Measurements from ENCODE around the gene EFHC2. TPM values are rescaled to one million over a fixed set of nuclear protein-coding genes. Genes with fewer than 3 reads are reported as not detected.
A peak's percentile ranks its signal among the peaks of the same experiment; 100 is the strongest.

The EFHC2 gene, protein sequence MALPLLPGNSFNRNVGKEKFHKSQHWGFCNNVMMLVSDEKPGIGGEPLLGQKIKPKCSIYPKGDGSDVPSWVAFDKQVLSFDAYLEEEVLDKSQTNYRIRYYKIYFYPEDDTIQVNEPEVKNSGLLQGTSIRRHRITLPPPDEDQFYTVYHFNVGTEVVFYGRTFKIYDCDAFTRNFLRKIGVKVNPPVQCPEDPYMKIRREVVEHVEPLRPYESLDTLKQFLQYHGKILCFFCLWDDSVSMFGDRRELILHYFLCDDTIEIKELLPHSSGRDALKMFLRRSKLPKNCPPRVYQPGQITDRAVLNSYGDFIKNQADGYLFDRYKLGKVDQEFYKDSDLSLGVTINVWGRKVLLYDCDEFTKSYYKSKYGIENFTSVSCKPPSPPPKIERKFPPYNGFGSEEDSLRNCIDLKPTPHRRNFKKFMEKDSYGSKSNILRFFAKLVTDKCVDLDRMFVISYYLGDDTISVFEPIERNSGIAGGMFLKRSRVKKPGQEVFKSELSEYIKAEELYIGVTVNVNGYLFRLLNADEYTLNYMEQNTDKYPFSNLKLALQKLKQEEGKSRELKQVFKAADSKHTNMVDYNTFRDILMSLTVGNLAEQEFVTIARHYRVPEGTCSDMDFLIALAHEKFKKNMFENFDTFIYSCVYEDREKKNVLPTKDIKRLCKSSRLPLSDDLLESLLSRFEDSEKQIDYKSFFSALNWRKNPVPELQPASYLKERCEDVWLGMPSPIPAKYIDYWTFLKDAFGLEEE
- total RNA-seq, result 0.05 TPM in 1 of 2 replicates, not detected in the other

DNA sequence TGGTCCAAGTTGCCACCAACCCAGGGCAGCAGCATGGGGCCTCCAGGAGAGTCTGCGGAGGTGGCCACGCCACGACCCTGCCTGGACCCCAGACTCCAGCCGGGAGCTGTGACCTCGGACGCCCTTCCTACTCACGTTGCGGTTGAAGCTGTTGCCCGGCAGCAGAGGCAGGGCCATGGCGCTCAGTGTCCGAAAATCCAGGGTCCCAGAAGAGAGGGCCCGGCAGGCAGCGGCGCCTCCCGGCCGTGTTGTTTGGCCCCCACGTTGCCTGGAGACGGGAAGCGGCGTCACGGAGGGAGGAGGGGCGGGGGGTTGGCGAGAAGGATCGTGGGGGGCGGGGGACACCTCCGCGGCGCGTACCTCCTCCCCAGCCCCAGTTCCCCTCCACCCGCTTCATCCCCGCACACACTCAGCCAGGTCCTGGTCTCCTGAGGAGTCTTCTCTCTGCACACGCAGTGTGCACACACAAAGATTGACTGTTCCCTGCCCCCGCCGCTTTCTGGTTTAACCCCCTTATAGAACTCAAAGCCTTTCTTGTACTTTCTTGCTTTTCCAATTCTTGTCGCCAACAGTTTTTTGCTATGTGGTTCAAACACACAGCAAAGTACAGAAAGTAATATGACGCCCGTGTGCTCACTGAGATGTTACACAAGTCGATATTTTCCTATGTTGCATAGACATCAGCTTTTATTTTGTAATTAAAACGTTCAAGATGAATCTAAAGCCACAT, at the start of gene EFHC2:
Gene EFHC2 (minus strand): TSS at position 261 of the 730 bp plus-strand sequence. CDS start 84 bp downstream, at position 177.
- peak; percentile 5 for DNase-seq

DNA sequence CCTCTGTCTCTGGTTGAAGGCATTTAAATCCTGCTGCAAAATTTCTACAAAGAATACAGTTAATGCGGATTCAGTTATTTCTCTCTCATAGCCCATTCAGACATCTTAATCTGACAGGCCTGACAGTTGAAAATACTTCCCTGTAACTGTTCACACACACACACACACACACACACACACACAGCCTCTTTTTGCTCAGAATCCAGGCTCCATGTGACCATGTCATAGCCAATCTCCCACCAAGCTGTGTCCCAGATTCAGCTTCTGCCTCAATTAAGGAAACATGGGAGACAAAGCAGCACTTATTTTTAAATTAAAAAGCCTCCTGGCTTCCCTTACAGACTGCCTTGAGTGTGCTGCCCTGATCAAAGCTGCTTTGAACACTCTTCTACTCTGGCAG, 49.3 kb upstream of the EFHC2 start:
- no peak for DNase-seq

DNA sequence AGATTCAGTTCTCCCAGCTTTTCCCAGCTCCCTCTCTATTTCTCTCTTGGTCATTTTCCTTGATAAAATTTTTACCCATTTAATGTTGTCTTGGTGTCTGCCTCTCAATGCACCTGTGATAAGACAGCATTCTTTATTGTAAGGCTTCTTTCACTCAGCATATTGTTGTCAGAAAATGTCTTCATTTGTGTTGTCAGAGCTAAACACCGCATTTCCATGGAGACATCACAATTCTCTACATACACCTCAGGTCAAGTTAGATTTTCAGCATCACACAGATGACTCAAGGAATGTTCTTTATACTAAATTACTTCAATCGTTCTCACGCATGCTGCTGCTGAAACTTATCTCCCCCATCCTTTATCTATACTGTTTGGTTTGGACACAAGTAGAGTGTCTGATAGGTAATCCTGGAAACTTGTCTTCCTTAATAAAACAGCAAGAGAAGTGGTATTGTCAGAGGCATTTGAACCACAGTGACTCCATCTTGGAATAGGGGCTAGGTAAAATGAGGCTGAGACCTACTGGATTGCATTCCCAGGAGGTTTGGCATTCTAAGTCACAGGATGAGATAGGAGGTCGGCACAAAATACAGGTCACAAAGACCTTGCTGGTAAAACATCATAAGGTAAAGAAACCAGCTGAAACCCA, 41.3 kb upstream of the EFHC2 start:
- no peak for DNase-seq

DNA sequence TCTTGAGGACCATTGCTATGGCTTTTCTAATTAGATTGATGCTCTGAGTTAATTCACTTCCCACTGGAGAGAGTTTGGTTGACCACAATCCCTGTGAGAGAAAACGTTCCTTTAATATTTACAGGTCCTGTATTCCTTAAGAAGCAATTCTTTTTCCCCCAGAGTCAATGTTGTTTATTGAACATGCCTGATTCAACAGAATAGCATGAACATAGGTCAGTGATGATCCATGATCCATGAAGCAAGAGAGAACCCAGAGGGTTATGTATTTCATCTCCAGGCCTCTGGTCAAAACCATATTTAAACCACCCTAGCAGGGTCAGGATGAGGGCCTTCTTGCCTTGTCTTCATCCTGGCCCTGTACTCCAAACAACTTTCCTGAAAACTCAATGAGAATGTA, 39.4 kb upstream of the EFHC2 start:
- DNase-seq, result no peak

DNA sequence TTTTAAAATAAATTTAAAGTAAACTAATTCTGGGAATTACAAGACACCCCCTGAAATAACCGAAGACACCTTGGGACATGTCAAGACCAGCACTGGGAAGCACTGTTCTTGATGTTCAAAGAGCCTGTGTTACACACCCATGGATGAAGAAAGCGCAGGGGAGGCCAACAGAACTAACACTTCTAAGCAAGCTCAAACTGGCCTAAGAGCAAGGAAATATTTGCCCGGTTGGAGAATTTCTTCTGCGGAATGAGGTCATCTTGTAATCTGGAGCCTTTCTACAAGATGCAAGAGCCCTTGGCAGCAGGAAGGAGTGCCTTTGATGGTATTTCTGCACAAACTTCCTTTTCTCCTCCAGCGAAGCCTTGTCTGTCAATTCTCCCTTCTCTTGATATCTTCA, 9.3 kb upstream of the EFHC2 start:
- no peak for DNase-seq

DNA sequence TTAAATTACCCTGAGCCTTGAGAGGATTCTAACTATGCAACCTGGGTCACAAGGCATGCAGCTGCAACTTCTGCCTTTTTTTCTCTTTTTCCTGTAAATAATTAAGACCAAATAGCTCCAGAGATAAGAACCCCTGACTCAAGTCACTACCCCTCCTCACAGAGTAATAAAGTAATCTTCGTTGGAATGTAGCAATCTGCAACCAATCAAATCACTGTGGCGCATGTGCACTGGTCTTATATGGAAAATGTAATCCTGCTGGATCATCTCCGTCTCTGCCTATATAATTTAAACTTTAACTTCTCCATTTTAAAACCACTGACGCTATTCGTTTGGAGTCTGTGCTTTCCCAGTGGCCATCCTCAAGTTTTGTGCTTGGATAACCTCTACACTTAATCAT, 6.1 kb upstream of the EFHC2 start:
- no peak for DNase-seq

DNA sequence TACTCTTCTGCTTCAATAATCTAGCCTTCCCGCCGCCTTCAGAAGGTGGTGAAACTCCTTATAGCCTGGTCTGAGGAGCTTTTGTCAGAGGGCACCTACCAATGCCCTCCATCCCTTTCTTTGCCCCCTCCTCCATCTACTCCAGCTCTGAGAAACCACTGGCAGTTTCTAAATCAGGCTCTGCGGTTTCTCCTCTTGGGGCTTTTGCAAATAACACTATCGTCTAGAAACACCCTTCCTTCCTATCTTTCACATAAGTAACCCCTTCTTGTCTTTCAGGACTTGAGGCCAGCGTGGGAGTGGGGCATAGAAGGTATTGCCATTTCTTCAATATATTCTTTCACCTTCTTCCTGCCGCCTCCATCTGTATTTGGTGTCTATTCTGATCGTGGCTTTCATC, 1.2 kb upstream of the EFHC2 start:
- DNase-seq, result no peak

DNA sequence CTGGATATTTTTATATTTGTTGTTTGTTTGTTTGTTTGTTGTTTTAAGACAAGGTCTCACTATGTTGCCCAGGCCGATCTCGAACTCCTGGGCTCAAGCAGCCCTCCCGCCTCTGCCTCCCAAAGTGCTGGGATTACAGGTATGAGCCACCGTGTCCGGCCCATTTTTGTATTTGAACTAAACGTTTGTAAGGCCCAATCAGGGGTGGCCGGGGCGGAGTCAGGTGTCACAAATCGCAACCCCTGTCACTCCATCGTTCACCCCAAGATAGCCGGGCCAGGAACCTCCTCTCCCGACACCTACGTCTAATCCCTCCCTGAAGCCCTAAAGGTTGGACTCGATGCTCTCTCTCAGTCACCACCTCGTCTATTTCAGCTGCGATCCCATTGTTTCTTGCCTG, 722 bp upstream of the EFHC2 start:
- no peak for DNase-seq

DNA sequence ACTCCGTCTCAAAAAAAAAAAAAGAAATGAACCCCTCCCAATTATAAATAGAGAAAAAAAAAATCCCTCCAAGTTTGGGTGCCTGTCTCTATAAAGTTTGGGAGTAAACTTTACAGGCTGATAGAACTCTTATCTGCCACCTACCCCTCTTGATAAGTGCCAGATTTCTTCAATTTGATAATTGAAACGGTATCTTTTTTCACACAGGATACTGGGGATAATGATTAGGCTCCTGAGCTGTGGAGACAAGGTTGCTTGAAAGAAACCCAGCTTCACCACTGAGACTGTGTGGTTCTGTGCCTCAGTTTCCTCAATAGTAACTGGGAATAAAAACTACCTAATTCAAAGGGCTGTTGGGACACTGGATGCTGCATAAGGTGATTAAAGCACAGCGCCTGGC, 606 bp downstream of the EFHC2 start:
- no peak for DNase-seq

DNA sequence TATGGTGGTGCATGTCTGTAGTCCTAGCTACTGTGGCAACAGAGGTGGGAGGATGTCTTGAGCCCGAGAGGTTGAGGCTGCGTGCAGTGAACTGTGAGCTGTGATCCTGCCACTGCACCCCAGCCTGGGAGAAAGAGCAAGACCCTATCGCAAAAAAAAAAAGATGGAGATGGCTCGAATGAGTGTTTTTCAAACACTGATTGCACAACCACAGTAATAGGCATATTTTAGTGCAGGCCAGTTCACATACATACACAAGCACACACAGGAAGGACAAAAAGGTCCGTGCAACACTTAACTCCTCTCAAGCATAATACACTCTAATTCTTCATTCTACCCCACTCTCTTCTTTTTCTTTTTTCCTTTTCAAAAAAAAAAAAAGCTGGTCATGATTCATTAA, 5.1 kb downstream of the EFHC2 start:
- DNase-seq, result no peak

DNA sequence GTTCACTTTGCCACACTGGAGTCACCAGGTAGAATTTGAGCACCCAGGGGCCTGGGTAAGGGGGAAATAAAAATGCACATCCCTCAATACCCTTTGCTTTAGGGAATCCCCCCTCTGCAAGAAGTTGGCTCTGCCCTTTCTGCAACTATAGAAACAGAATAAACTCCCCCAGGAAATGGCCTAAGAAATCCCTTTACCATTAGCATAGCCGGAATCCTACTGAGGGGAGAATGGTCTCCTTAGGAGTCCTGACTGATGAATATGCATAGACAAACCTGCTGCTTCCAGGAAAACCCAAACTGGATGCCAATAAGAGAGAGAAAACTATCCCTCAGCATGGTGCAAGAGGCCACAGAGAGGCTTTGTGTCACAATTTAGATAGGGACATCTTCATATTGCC, 11.0 kb downstream of the EFHC2 start:
- no peak for DNase-seq

DNA sequence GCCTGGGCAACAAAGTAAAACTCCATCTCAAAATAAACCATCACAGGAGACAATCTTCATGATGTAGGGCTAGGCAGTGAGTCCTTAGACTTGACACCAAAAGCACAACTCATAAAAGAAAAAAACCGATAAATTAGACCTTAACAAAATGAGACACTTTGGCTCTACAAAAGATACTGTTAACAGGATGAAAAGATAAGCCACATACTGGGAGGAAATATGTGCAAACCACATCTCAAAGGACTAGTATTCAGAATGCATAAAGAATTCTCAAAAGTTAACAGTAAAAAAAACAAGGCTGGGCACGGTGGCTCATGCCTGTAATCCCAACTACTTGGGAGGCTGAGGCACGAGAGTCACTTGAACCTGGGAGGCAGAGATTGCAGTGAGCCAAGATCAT, 13.2 kb downstream of the EFHC2 start:
- DNase-seq, result no peak

DNA sequence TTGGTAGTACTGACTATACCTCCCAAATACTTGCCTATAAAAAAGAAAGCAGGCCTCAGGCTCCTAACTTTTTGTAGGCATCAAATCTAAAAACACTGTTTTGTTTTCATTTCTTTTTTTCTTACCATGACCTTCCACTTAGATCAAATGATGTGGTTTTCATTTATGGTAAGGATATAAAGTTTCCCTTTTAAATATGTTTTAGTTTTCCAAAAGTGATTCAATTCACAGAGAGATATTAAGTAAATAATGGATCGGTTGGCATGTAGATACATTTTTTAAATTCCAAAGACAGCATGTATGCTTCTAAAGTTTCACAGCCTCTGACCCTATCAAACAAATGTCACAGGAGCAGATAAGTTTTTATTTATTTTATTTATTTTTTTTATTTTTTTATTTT, 23.9 kb downstream of the EFHC2 start:
- DNase-seq, result no peak

DNA sequence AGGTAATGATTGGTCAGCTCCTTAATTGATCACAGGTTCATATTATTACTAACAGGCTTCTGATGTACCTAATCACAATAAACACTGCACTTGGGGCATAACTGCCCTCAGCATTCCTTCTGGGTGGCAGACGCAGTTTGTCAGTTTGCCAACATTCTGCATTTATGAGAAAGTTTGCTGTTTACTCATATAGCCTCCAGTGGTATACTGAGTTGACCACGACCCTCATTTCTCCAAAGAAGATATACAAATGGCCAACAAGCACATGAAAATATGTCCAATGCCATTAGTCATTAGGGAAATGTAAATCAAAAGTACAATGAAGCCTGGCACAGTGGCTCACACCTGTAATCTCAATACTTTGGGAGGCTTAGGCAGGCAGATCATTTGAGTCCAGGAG, 26.3 kb downstream of the EFHC2 start:
- DNase-seq, result no peak

DNA sequence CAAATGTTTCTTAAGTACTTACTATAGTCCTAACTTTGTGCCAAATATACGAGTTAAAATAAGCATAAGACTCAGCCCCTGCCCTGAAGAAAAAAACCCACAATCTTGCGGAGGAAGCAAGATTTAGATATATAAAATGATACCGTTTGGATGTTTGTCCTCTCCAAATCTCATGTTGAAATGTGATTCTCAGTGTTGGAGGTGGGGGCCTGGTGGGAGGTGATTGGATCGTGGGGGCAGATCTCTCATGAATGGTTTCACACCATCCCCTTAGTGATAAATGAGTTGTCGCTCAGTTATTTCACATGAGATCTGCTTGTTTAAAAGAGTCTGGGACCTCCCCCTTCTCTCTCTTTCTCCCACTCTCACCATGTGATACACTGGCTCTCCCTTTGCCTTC, 28.7 kb downstream of the EFHC2 start:
- DNase-seq, result no peak

DNA sequence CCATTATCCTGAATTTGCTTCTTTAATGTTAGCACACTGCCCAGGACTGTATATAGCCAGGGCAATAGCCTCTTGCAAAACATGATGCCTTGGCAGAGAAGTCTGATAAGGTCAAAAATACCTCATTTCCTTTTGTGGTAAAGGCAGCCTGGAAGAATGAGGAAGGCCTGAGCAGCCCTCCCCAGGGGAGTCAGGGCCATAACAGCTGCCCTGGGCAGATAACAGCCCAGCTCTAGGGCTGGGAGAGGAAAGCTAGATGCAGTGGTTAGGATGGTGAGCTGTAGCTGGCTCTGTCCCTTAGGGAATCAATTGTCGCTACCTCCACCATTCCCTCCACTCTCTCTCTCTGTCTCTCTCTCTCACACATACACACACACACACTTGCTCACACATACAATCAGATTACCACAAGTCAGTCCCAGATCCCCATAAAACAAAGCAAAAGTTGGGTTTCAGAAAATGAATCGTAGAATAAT, 29.2 kb downstream of the EFHC2 start:
- peak; percentile 42 for DNase-seq

DNA sequence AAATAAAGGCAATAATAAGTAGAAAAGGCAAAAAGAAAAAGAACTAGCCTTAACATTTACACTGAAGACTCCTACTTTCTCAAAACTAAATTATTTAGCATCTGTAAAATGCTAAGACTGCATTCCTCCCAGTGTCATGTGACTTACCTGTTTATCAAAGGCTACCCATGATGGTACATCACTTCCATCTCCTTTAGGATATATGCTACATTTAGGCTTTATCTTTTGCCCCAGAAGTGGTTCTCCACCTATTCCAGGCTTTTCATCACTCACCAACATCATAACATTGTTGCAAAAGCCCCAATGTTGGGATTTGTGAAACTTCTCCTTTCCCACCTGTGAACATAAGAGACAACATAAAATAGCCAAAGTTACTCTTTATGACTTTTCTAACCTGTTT, 31.1 kb downstream of the EFHC2 start:
- no peak for DNase-seq

DNA sequence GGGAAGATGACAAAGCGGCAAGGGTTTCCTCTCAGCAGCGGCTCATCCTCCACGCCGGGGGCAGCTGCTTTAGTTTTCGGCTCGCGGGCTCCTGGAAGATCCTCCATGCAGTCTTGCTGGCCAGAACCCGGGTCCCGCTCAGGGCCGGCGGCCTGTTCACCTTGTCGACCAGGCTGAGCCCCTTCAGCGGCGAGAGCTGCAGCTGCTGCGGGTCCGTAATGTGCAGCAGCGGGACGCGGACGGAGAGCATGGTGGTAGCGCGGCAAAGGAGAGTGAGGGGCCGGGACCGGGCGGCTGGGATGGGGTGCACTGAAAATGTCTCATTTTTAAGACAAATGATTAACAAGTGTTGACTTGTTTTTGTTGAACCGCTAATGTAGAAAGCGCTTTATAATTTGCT, 33.2 kb downstream of the EFHC2 start:
- no peak for DNase-seq

DNA sequence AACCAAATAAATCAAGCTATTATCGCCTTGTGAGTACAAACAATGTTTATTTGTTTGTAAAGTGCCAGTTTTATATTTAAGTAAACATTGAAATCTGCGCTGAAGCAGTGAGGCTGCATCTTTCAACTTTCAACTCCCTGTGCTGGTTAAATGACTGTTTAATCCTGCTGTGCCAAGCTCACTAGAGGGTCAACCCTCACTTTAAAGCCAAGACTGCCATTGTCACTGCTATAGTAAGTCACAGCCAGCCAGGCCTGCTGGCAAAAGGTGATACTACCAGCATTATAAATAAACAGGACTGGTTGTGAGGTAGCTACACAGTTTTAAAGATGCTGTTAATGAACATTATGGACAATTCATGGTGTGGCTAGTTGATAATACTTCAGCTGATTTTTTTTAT, 34.6 kb downstream of the EFHC2 start:
- no peak for DNase-seq

DNA sequence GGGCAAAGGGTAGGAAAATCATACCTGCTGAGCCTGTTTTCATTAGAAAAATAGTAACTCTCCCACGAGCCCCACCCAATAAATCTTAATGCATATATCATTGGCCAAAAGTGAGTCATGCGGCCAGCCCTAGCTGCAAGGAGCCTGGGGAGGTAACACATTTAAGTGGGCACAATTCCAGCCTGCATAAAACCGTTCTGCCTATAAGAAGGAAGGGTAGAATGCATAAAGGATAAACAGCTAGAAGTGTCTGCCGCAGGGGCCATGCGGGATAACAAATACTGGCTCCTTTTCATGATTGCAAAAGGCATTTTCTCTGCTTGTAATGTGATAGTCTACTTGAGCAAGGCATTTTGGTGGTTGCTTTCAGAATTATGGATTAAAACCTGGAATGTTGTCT, 37.1 kb downstream of the EFHC2 start:
- no peak for DNase-seq

DNA sequence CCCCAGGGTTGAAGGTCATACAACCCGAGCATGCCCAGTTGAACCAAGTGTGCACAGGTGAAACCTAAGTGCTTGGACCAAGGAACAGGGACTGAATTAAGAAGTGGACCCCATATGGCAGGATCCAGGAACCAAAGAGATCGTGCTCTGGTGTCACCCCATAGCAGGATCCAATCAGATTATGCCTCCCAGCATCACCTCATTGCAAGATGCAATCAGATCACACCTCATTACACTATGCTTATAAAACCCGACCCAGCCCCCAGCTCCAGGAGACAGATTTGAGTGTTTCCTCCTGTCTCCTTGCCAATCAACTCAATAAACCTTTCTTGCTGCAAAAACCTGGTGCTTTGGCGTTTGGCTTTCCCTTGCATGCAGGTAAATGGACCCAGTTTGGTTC, 37.6 kb downstream of the EFHC2 start:
- no peak for DNase-seq

DNA sequence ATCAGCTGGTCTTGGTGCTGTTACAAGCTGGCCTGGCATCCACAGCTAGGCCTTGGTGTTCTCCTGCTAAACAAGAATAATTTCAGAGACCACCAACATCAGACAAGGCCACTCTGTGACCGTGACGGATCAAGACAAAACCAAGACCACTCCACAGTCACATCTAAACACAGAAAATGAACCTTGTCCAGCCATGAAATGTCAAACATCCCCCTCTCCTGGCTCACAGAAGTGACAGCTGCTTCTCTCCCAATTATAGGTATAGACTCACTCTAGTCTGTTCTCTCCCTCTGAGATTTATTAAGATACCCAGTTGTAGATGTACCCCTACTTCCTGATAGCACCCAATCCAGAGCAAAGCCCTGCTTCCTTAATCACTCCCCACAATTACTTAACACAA, 40.4 kb downstream of the EFHC2 start:
- DNase-seq, result no peak

DNA sequence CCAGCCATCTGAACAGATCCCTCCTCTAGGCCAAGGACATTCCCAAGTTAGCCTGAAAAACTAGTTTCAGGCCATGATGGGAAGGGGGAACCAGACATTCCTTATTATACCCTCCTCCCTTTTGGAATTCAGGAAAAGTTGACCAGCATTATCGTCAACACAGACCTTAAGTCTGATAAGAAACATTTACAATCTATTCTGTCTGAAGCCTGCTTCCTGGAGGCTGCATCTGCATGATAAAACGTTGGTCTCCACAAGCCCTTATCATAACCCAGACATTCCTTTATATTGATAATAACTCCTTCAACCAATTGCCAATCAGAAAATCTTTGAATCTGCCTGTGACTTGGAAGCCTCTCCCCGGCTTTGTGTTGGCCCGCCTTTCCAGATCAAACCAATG, 44.3 kb downstream of the EFHC2 start:
- DNase-seq, result no peak

Data from dermis blood vessel endothelial cell (primary cell).